ENCODE data around the gene TRAF7. TPM values are rescaled to one million over a fixed set of nuclear protein-coding genes. Genes with fewer than 3 reads are reported as not detected.
"Not testable (repeated sequence)": the region's sequence is repeated elsewhere in the genome, so short reads cannot be mapped to it uniquely, and the experiment has no call there.

The TRAF7 gene
- total RNA-seq = 90.5 TPM

GRCh38 chr16:2155091-2155950, at the start of gene TRAF7:
Gene TRAF7, plus strand, starts transcription at chr16:2155782. Its CDS starts 8,139 bp downstream, at chr16:2163921.
- peak; percentile 94 to 100 (median 100) for DNase-seq (ENCODE audit: low read depth in 2 of 3, low spot score in 2 of 3)

GRCh38 chr16:2106211-2106610, 49.4 kb upstream of the TRAF7 start:
- DNase-seq (ENCODE audit: low read depth in 2 of 3, low spot score in 2 of 3) = not testable (repeated sequence)

- DNase-seq (ENCODE audit: low read depth in 2 of 3, low spot score in 2 of 3) = not testable (repeated sequence)
Measured at GRCh38 chr16:2107121-2107790, 48.3 kb upstream of the TRAF7 start.

- not testable (repeated sequence) for DNase-seq (ENCODE audit: low read depth in 2 of 3, low spot score in 2 of 3)
Measured at GRCh38 chr16:2107791-2108125, 47.8 kb upstream of the TRAF7 start.

GRCh38 chr16:2108446-2109270, 46.9 kb upstream of the TRAF7 start:
- DNase-seq (ENCODE audit: low read depth in 2 of 3, low spot score in 2 of 3) = not testable (repeated sequence)

GRCh38 chr16:2109271-2109580, 46.4 kb upstream of the TRAF7 start:
- not testable (repeated sequence) for DNase-seq (ENCODE audit: low read depth in 2 of 3, low spot score in 2 of 3)

- DNase-seq (ENCODE audit: low read depth in 2 of 3, low spot score in 2 of 3) = not testable (repeated sequence)
Measured at GRCh38 chr16:2109872-2110271, 45.7 kb upstream of the TRAF7 start.

GRCh38 chr16:2110332-2111008, 45.1 kb upstream of the TRAF7 start:
- DNase-seq (ENCODE audit: low read depth in 2 of 3, low spot score in 2 of 3) = not testable (repeated sequence)

- DNase-seq (ENCODE audit: low read depth in 2 of 3, low spot score in 2 of 3) = not testable (repeated sequence)
Measured at GRCh38 chr16:2111009-2111353, 44.6 kb upstream of the TRAF7 start.

GRCh38 chr16:2111412-2112335, 43.9 kb upstream of the TRAF7 start:
- DNase-seq (ENCODE audit: low read depth in 2 of 3, low spot score in 2 of 3) = not testable (repeated sequence)

GRCh38 chr16:2112539-2113106, 43.0 kb upstream of the TRAF7 start:
- not testable (repeated sequence) for DNase-seq (ENCODE audit: low read depth in 2 of 3, low spot score in 2 of 3)

- not testable (repeated sequence) for DNase-seq (ENCODE audit: low read depth in 2 of 3, low spot score in 2 of 3)
Measured at GRCh38 chr16:2114225-2114624, 41.4 kb upstream of the TRAF7 start.

GRCh38 chr16:2114885-2115590, 40.5 kb upstream of the TRAF7 start:
- not testable (repeated sequence) for DNase-seq (ENCODE audit: low read depth in 2 of 3, low spot score in 2 of 3)

- no peak for DNase-seq (ENCODE audit: low read depth in 2 of 3, low spot score in 2 of 3)
Measured at GRCh38 chr16:2115591-2115973, 40.0 kb upstream of the TRAF7 start.

- DNase-seq (ENCODE audit: low read depth in 2 of 3, low spot score in 2 of 3) = not testable (repeated sequence)
Measured at GRCh38 chr16:2116428-2116827, 39.2 kb upstream of the TRAF7 start.

- DNase-seq (ENCODE audit: low read depth in 2 of 3, low spot score in 2 of 3) = not testable (repeated sequence)
Measured at GRCh38 chr16:2117341-2117740, 38.2 kb upstream of the TRAF7 start.

- not testable (repeated sequence) for DNase-seq (ENCODE audit: low read depth in 2 of 3, low spot score in 2 of 3)
Measured at GRCh38 chr16:2117960-2118722, 37.4 kb upstream of the TRAF7 start.

GRCh38 chr16:2121325-2121724, 34.3 kb upstream of the TRAF7 start:
- DNase-seq (ENCODE audit: low read depth in 2 of 3, low spot score in 2 of 3) = peak in 2 of 3 donors; percentile 42 to 72
